ENCODE data around the gene MESP2. TPM values are rescaled to one million over a fixed set of nuclear protein-coding genes. Genes with fewer than 3 reads are reported as not detected.

The MESP2 gene
- total and polyA plus RNA-seq, 2 of the 13 experiments (the other 11 are each of a cell fraction or from before 2014, with no cell fraction given), result not detected

GRCh38 chr15:89827829-89828228 is 51.7 kb downstream of the MESP2 start:
- Histone ChIP-seq H4K20me1 (ENCODE audit: insufficient read depth, low read length) (no peaks in the 10 kb centered on the region), H3K9ac (ENCODE audit: insufficient read depth, low read depth, low read length) (no peak overlapping the region), H3K36me3 (replicated peaks in 1 of 2; ENCODE audit: control insufficient read depth in 1 of 2, insufficient read depth in 2 of 2, low read length in 2 of 2) (no peaks in the 10 kb centered on the region), H3K27ac (ENCODE audit: extremely low read length, insufficient read depth, low read length) (no peak overlapping the region), H3K4me2 (ENCODE audit: low read depth, low read length) (peak overlapping the region; percentile 65), H3K9me3 (ENCODE audit: low read length) (no peaks in the 10 kb centered on the region), H3K27me3 (ENCODE audit: control insufficient read depth in 1 of 2, insufficient read depth in 2 of 2, low read length in 2 of 2) (peaks cover 0 to 9% of the 10 kb centered on the region in 2 experiments; a peak in 1 of 5 replicates), H3K4me1 (ENCODE audit: insufficient read depth, low read length) (peaks cover 52% of the 10 kb centered on the region), H3K4me3 (replicated peaks in 1 of 3; ENCODE audit: insufficient read depth in 1 of 3, low read depth in 2 of 3, low read length in 3 of 3) (peak overlapping the region in 2 of 3 experiments; percentile 31 to 47; a peak in 3 of 6 replicates), H3K79me2 (ENCODE audit: insufficient read depth, low read length) (no peaks in the 10 kb centered on the region), H2AFZ (ENCODE audit: low read length) (no peak overlapping the region)
- ChIA-PET POLR2A (interaction anchor here (0.9 to 2.2 kb wide), 3 partner anchors 13 to 21 kb away, joined by 3 to 8 read pairs (median 5); partner anchors contain the start of gene ANPEP), CTCF (ENCODE audit: low intra/inter-chr PET ratio, low total read pairs) (no interaction called here)
- ATAC-seq (peak; percentile 31), FAIRE-seq (no peak), DNase-seq (ENCODE audit: low spot score) (no peak)
- no TSS peak for BruUV-seq (replicated peaks)
- intact Hi-C loops (cut with micrococcal nuclease; ENCODE audit: unreplicated experiment), result loop anchor here (2.0 kb wide), 1 partner anchor 21 kb away; no protein-coding TSS in a partner anchor
- WGBS (ENCODE audit: low lambda C conversion rate), result 7% methylated on average over 2 of the region's 4 CpGs
- in situ Hi-C loops (cut with HindIII; ENCODE audit: extremely low pct_ligation_motif_present, low pct_unique_long_range_greater_than_20kb), result no loop called here
- TF ChIP-seq ZNF670 (CRISPR knock-in tag; IDR thresholded peaks at IDR 0.05; ENCODE audit: borderline replicate concordance), result 0 out of 2 replicates have a peak, but pooled peaks have one; percentile 29
- TF ChIP-seq, protein P1, sequence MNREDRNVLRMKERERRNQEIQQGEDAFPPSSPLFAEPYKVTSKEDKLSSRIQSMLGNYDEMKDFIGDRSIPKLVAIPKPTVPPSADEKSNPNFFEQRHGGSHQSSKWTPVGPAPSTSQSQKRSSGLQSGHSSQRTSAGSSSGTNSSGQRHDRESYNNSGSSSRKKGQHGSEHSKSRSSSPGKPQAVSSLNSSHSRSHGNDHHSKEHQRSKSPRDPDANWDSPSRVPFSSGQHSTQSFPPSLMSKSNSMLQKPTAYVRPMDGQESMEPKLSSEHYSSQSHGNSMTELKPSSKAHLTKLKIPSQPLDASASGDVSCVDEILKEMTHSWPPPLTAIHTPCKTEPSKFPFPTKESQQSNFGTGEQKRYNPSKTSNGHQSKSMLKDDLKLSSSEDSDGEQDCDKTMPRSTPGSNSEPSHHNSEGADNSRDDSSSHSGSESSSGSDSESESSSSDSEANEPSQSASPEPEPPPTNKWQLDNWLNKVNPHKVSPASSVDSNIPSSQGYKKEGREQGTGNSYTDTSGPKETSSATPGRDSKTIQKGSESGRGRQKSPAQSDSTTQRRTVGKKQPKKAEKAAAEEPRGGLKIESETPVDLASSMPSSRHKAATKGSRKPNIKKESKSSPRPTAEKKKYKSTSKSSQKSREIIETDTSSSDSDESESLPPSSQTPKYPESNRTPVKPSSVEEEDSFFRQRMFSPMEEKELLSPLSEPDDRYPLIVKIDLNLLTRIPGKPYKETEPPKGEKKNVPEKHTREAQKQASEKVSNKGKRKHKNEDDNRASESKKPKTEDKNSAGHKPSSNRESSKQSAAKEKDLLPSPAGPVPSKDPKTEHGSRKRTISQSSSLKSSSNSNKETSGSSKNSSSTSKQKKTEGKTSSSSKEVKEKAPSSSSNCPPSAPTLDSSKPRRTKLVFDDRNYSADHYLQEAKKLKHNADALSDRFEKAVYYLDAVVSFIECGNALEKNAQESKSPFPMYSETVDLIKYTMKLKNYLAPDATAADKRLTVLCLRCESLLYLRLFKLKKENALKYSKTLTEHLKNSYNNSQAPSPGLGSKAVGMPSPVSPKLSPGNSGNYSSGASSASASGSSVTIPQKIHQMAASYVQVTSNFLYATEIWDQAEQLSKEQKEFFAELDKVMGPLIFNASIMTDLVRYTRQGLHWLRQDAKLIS (CRISPR knock-in tag; IDR thresholded peaks at IDR 0.05), result no peak
- TF ChIP-seq, protein P2, sequence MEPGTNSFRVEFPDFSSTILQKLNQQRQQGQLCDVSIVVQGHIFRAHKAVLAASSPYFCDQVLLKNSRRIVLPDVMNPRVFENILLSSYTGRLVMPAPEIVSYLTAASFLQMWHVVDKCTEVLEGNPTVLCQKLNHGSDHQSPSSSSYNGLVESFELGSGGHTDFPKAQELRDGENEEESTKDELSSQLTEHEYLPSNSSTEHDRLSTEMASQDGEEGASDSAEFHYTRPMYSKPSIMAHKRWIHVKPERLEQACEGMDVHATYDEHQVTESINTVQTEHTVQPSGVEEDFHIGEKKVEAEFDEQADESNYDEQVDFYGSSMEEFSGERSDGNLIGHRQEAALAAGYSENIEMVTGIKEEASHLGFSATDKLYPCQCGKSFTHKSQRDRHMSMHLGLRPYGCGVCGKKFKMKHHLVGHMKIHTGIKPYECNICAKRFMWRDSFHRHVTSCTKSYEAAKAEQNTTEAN (CRISPR knock-in tag; conservative IDR thresholded peaks at IDR 0.05), result no peak
- TF ChIP-seq, protein P3, sequence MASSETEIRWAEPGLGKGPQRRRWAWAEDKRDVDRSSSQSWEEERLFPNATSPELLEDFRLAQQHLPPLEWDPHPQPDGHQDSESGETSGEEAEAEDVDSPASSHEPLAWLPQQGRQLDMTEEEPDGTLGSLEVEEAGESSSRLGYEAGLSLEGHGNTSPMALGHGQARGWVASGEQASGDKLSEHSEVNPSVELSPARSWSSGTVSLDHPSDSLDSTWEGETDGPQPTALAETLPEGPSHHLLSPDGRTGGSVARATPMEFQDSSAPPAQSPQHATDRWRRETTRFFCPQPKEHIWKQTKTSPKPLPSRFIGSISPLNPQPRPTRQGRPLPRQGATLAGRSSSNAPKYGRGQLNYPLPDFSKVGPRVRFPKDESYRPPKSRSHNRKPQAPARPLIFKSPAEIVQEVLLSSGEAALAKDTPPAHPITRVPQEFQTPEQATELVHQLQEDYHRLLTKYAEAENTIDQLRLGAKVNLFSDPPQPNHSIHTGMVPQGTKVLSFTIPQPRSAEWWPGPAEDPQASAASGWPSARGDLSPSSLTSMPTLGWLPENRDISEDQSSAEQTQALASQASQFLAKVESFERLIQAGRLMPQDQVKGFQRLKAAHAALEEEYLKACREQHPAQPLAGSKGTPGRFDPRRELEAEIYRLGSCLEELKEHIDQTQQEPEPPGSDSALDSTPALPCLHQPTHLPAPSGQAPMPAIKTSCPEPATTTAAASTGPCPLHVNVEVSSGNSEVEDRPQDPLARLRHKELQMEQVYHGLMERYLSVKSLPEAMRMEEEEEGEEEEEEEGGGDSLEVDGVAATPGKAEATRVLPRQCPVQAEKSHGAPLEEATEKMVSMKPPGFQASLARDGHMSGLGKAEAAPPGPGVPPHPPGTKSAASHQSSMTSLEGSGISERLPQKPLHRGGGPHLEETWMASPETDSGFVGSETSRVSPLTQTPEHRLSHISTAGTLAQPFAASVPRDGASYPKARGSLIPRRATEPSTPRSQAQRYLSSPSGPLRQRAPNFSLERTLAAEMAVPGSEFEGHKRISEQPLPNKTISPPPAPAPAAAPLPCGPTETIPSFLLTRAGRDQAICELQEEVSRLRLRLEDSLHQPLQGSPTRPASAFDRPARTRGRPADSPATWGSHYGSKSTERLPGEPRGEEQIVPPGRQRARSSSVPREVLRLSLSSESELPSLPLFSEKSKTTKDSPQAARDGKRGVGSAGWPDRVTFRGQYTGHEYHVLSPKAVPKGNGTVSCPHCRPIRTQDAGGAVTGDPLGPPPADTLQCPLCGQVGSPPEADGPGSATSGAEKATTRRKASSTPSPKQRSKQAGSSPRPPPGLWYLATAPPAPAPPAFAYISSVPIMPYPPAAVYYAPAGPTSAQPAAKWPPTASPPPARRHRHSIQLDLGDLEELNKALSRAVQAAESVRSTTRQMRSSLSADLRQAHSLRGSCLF (CRISPR knock-in tag; IDR thresholded peaks at IDR 0.05; ENCODE audit: borderline replicate concordance), result no peak
- 0 out of 2 replicates have a peak, but pooled peaks have one; percentile 5 for TF ChIP-seq KDM2A (CRISPR knock-in tag; IDR thresholded peaks at IDR 0.05; ENCODE audit: borderline replicate concordance, low read depth)
- TF ChIP-seq ZNF513 (CRISPR knock-in tag; conservative IDR thresholded peaks at IDR 0.05), result no peak
- no peak for TF ChIP-seq RFX5 (IDR thresholded peaks at IDR 0.05; ENCODE audit: low read depth, low read length)
- no peak for TF ChIP-seq ZMYM2 (CRISPR knock-in tag; IDR thresholded peaks at IDR 0.05)
